Liver (tissue), 9 donors: ENCODE measurements around the gene FGD6. TPM values are rescaled to one million over a fixed set of nuclear protein-coding genes. Genes with fewer than 3 reads are reported as not detected.
A peak's percentile ranks its signal among the peaks of the same experiment; 100 is the strongest.

ENCODE experiments used
- DNase-seq: peaks from one replicate; pipeline ENCODE4 v3.0.0-alpha.2; 2017; ENCODE audit warnings: low spot score
- H3K27ac ChIP-seq, 2 donors: one replicate each; pipeline ENCODE4 v1.7.0; 2013; ENCODE audit warnings: inconsistent platforms in 2 of 2, low read length in 2 of 2, control low read depth in 1 of 2, low read depth in 1 of 2, mild to moderate bottlenecking in 1 of 2
- H3K27me3 ChIP-seq, 4 donors: one replicate each; pipeline versions ENCODE4 v1.6.1 to v1.7.0; 2013; ENCODE audit warnings: low read length in 3 of 4, inconsistent platforms in 1 of 4, mild to moderate bottlenecking in 1 of 4, moderate library complexity in 1 of 4; ENCODE audit not compliant: control insufficient read depth in 4 of 4, insufficient read depth in 4 of 4
- H3K36me3 ChIP-seq, 4 donors: one replicate each; pipeline versions ENCODE4 v1.6.1 to v1.7.0; 2013; ENCODE audit warnings: low read length in 3 of 4, mild to moderate bottlenecking in 3 of 4, low read depth in 1 of 4, moderate library complexity in 1 of 4; ENCODE audit not compliant: control insufficient read depth in 4 of 4, insufficient read depth in 3 of 4
- H3K4me1 ChIP-seq, 4 donors: one replicate each; pipeline versions ENCODE4 v1.6.1 to v1.7.0; 2013; ENCODE audit warnings: low read length in 3 of 4, mild to moderate bottlenecking in 3 of 4, moderate library complexity in 1 of 4; ENCODE audit not compliant: control insufficient read depth in 4 of 4, insufficient read depth in 4 of 4
- H3K4me3 ChIP-seq, 3 donors: one replicate each; pipeline versions ENCODE4 v1.6.1 to v1.7.0; 2013; ENCODE audit warnings: low read length in 3 of 3, control low read depth in 1 of 3, low read depth in 1 of 3, mild to moderate bottlenecking in 1 of 3
- H3K9ac ChIP-seq, 2 donors: one replicate each; pipeline ENCODE4 v1.7.0; 2013; ENCODE audit warnings: low read length in 2 of 2, mild to moderate bottlenecking in 2 of 2, moderate library complexity in 2 of 2, control low read depth in 1 of 2, low read depth in 1 of 2
- H3K9me3 ChIP-seq, 4 donors: one replicate each; pipeline versions ENCODE4 v1.6.1 to v1.7.0; 2013; ENCODE audit warnings: low read length in 3 of 4; ENCODE audit not compliant: control insufficient read depth in 4 of 4
- ATF3 ChIP-seq: IDR thresholded peaks from 2 replicates; pipeline ENCODE4 v1.6.1; 2016; ENCODE audit warnings: antibody characterized with exemption
- CTCF ChIP-seq: fragments of 150-350 bp; IDR thresholded peaks from 2 replicates; pipeline ENCODE4 v1.5.1; 2017; ENCODE audit warnings: improper control_type of control experiment, low read depth, low read length; ENCODE audit not compliant: missing input control
- EGR1 ChIP-seq, 2 donors: IDR thresholded peaks; 2 replicates each; pipeline ENCODE4 v1.6.1; 2016 to 2018; ENCODE audit warnings: antibody characterized with exemption in 2 of 2, low read depth in 2 of 2
- FOXA1 ChIP-seq: IDR thresholded peaks from 2 replicates; pipeline ENCODE4 v1.6.1; 2016; ENCODE audit warnings: antibody characterized with exemption
- FOXA2 ChIP-seq: IDR thresholded peaks from 2 replicates; pipeline ENCODE4 v1.6.1; 2016; ENCODE audit warnings: antibody characterized with exemption
- GABPA ChIP-seq, 2 donors: IDR thresholded peaks in 1 of 2; conservative IDR thresholded peaks in 1 of 2; 2 replicates each; pipeline ENCODE4 v1.6.1; 2016; ENCODE audit warnings: antibody characterized with exemption in 2 of 2, mild to moderate bottlenecking in 1 of 2, moderate library complexity in 1 of 2
- HNF4A ChIP-seq, 2 donors: conservative IDR thresholded peaks; 2 replicates each; pipeline ENCODE4 v1.6.1; 2016; ENCODE audit warnings: antibody characterized with exemption in 2 of 2, mild to moderate bottlenecking in 2 of 2
- HNF4G ChIP-seq: IDR thresholded peaks from 2 replicates; pipeline ENCODE4 v1.6.1; 2016; ENCODE audit warnings: antibody characterized with exemption
- MAX ChIP-seq: IDR thresholded peaks from 2 replicates; pipeline ENCODE4 v1.6.1; 2016; ENCODE audit warnings: antibody characterized with exemption
- RAD21 ChIP-seq, 2 donors: IDR thresholded peaks; 2 replicates each; pipeline ENCODE4 v1.6.1; 2016; ENCODE audit warnings: antibody characterized with exemption in 2 of 2, mild to moderate bottlenecking in 2 of 2
- REST ChIP-seq: IDR thresholded peaks from 2 replicates; pipeline ENCODE4 v1.6.1; 2016; ENCODE audit warnings: antibody characterized with exemption, mild to moderate bottlenecking
- RXRA ChIP-seq, 2 donors: IDR thresholded peaks; 2 replicates each; pipeline ENCODE4 v1.6.1; 2017 to 2018; ENCODE audit warnings: antibody characterized with exemption in 2 of 2, mild to moderate bottlenecking in 1 of 2
- TAF1 ChIP-seq: conservative IDR thresholded peaks from 2 replicates; pipeline ENCODE4 v1.6.1; 2016; ENCODE audit warnings: antibody characterized with exemption, mild to moderate bottlenecking
- ZBTB33 ChIP-seq: IDR thresholded peaks from 2 replicates; pipeline ENCODE4 v1.6.1; 2016; ENCODE audit warnings: antibody characterized with exemption
- WGBS: extraction: QIAGEN DNeasy Blood & Tissue Kit; methylation state at CpG from one replicate; pipeline ENCODE4 v1.1.7; 2013; 5-methylcytosine and 5-hydroxymethylcytosine counted together
- polyA plus RNA-seq, 2 donors: library from polyadenylated mRNA; stranded (reverse) in 1 of 2; unstranded in 1 of 2; fragments of 200-250 nt in 1 of 2; fragments of >200 nt in 1 of 2; fragmentation: Nextera tagmentation in 1 of 2; extraction: Ambion mirVana in 1 of 2; gene quantifications; one replicate each; pipeline versions ENCODE4 v1.2.1 to v1.2.3, GENCODE V29; 2013 to 2015
- total RNA-seq, 2 donors: library from RNA; depleted of rRNA; stranded (reverse); fragments of >200 nt; gene quantifications; one replicate each; pipeline ENCODE4 v1.2.3, GENCODE V29; 2014
- donor health status: healthy.
- donor health status: healthy.
- donor health status: healthy.
- donor health status: healthy.
- donor health status: healthy.

The FGD6 gene
- total and polyA plus RNA-seq, 4 donors = 0.54 to 6.9 (median 2.4) TPM

GRCh38 chr12:95220190-95220589 lies 2.9 kb upstream of the FGD6 start:
- no peak overlapping the region for H3K9ac ChIP-seq
- 97% methylated on average over 4 of the region's 4 CpGs for WGBS
- peaks cover 0 to 7% (median 1%) of the 10 kb centered on the region in 4 donors for H3K36me3 ChIP-seq
- no peaks in the 10 kb centered on the region for H3K9me3 ChIP-seq
- H3K4me3 ChIP-seq = no peak overlapping the region
- DNase-seq = no peak
- H3K27me3 ChIP-seq = no peaks in the 10 kb centered on the region
- TF ChIP-seq ZBTB33 = no peak
- H3K4me1 ChIP-seq = peaks cover 3 to 18% (median 9%) of the 10 kb centered on the region in 4 donors
- no peak overlapping the region for H3K27ac ChIP-seq

- Histone ChIP-seq H3K9ac (peak overlapping the region; percentile 94), H3K27me3 (no peaks in the 10 kb centered on the region), H3K9me3 (no peaks in the 10 kb centered on the region), H3K36me3 (no peaks in the 10 kb centered on the region), H3K4me1 (peaks cover 3 to 18% (median 9%) of the 10 kb centered on the region in 4 donors), H3K27ac (peak overlapping the region; percentile 92 to 98), H3K4me3 (peak overlapping the region; percentile 73 to 98 (median 95))
- 1% methylated on average over 35 of the region's 35 CpGs for WGBS
- no peak for TF ChIP-seq EGR1 (IDR thresholded peaks at IDR 0.05; ENCODE audit: low read depth in 2 of 2)
- peak; percentile 1 for TF ChIP-seq TAF1
- TF ChIP-seq RAD21 (IDR thresholded peaks at IDR 0.05) = peak in 1 of 2 donors; percentile 6
- no peak for TF ChIP-seq REST
- DNase-seq = peak; percentile 74
Measured at GRCh38 chr12:95218150-95219133, 1.2 kb upstream of the FGD6 start.

- H3K36me3 ChIP-seq = no peaks in the 10 kb centered on the region
- TF ChIP-seq RXRA (IDR thresholded peaks at IDR 0.05) (peak in 1 of 2 donors; percentile 35), CTCF (no peak), MAX (peak; percentile 22), FOXA2 (no peak), HNF4G (no peak), HNF4A (conservative IDR thresholded peaks at IDR 0.05) (peak in 1 of 2 donors; percentile 11), ATF3 (no peak), ZBTB33 (no peak), EGR1 (IDR thresholded peaks at IDR 0.05; ENCODE audit: low read depth in 2 of 2) (no peak), RAD21 (IDR thresholded peaks at IDR 0.05) (no peak), GABPA (IDR thresholded peaks at IDR 0.05 in 1 of 2, conservative IDR thresholded peaks at IDR 0.05 in 1 of 2) (no peak), FOXA1 (no peak)
Measured at GRCh38 chr12:95216711-95217376, 423 bp downstream of the FGD6 start.

More at GRCh38 chr12:95216711-95217376, 423 bp downstream of the FGD6 start:
- peaks cover 3 to 18% (median 9%) of the 10 kb centered on the region in 4 donors for H3K4me1 ChIP-seq
- under 1% methylated on average over 45 of the region's 45 CpGs for WGBS
- no peak for DNase-seq
- H3K27me3 ChIP-seq = no peaks in the 10 kb centered on the region
- H3K9ac ChIP-seq = peak overlapping the region; percentile 82 to 87
- peak overlapping the region; percentile 92 to 96 (median 93) for H3K4me3 ChIP-seq
- H3K27ac ChIP-seq = peak overlapping the region; percentile 92 to 98
- no peaks in the 10 kb centered on the region for H3K9me3 ChIP-seq
